Natural killer cell (primary cell): ENCODE measurements around the gene CYP27A1. TPM values are rescaled to one million over a fixed set of nuclear protein-coding genes. Genes with fewer than 3 reads are reported as not detected.

Source experiments
- ATAC-seq, 3 donors: fragments of 150-1000 bp in 2 of 3; fragments of 200-7000 bp in 1 of 3; cut with Tn5 transposase; 1 replicate in 1 of 3; 2 replicates in 2 of 3; pipeline ENCODE4 v1.10.0; 2021; ENCODE audit warnings: mild to moderate bottlenecking in 2 of 3, moderate library complexity in 2 of 3
- DNase-seq, 2 donors: peaks; one replicate each; pipeline versions ENCODE4 v3.0.0 to v3.0.0-alpha.2; 2013 to 2021; ENCODE audit warnings: mixed read lengths in 1 of 2
- H3K27ac ChIP-seq: one replicate; pipeline ENCODE4 v1.5.1; 2013; ENCODE audit warnings: mild to moderate bottlenecking, low read length
- H3K27me3 ChIP-seq: one replicate; pipeline ENCODE4 v1.6.1; 2013; ENCODE audit warnings: low read length; ENCODE audit not compliant: control insufficient read depth, insufficient read depth
- H3K36me3 ChIP-seq: one replicate; pipeline ENCODE4 v1.6.1; 2013; ENCODE audit warnings: low read length; ENCODE audit not compliant: control insufficient read depth, insufficient read depth
- H3K4me1 ChIP-seq: one replicate; pipeline ENCODE4 v1.6.1; 2013; ENCODE audit warnings: low read length; ENCODE audit not compliant: control insufficient read depth, insufficient read depth
- H3K4me3 ChIP-seq: one replicate; pipeline ENCODE4 v1.5.1; 2013; ENCODE audit warnings: low read length
- H3K9me3 ChIP-seq: one replicate; pipeline ENCODE4 v1.6.1; 2013; ENCODE audit warnings: low read length; ENCODE audit not compliant: control insufficient read depth, insufficient read depth
- H3K27ac Mint-ChIP-seq, 2 donors: one replicate each; pipeline ENCODE4 v1.8.0; 2022; ENCODE audit warnings: mild to moderate bottlenecking in 2 of 2, mixed read lengths in 2 of 2, moderate library complexity in 1 of 2
- H3K27me3 Mint-ChIP-seq, 2 donors: one replicate each; pipeline ENCODE4 v1.8.0; 2022; ENCODE audit warnings: low read depth in 2 of 2, mixed read lengths in 2 of 2
- H3K36me3 Mint-ChIP-seq: one replicate; pipeline ENCODE4 v1.8.0; 2022; ENCODE audit warnings: mixed read lengths
- H3K4me1 Mint-ChIP-seq, 2 donors: one replicate each; pipeline ENCODE4 v1.8.0; 2022; ENCODE audit warnings: mixed read lengths in 2 of 2
- H3K4me3 Mint-ChIP-seq: one replicate; pipeline ENCODE4 v1.8.0; 2022; ENCODE audit warnings: mild to moderate bottlenecking, moderate library complexity, mixed read lengths
- H3K9me3 Mint-ChIP-seq, 2 donors: one replicate each; pipeline ENCODE4 v1.8.0; 2022; ENCODE audit warnings: mixed read lengths in 2 of 2
- WGBS: methylation state at CpG from one replicate; pipeline ENCODE4 v1.1.7; 2013; ENCODE audit warnings: missing lambda C conversion rate; ENCODE audit not compliant: insufficient coverage; 5-methylcytosine and 5-hydroxymethylcytosine counted together
- intact Hi-C: fragments of 100-400 bp; cut with micrococcal nuclease; formaldehyde crosslinking; loops from one replicate; pipeline ENCODE4 v1.14.2; 2022
- total RNA-seq, 4 donors: library from RNA; stranded (reverse); fragments of 120-200 nt in 1 of 4; gene quantifications; one replicate each; pipeline versions ENCODE4 v1.2.3 to v1.2.4, GENCODE V29; 2013 to 2022
- TF ChIP-seq, protein P1 (sequence below): fragments of 200-600 bp; IDR thresholded peaks from one replicate; pipeline ENCODE4 v1.8.0; 2022; ENCODE audit warnings: antibody characterized with exemption

The CYP27A1 gene
- total RNA-seq, 3 donors from 2014 or later (not counting 1 experiment from before 2014, with no cell fraction given) = 0.61 to 1.6 TPM; not detected in 1

DNA sequence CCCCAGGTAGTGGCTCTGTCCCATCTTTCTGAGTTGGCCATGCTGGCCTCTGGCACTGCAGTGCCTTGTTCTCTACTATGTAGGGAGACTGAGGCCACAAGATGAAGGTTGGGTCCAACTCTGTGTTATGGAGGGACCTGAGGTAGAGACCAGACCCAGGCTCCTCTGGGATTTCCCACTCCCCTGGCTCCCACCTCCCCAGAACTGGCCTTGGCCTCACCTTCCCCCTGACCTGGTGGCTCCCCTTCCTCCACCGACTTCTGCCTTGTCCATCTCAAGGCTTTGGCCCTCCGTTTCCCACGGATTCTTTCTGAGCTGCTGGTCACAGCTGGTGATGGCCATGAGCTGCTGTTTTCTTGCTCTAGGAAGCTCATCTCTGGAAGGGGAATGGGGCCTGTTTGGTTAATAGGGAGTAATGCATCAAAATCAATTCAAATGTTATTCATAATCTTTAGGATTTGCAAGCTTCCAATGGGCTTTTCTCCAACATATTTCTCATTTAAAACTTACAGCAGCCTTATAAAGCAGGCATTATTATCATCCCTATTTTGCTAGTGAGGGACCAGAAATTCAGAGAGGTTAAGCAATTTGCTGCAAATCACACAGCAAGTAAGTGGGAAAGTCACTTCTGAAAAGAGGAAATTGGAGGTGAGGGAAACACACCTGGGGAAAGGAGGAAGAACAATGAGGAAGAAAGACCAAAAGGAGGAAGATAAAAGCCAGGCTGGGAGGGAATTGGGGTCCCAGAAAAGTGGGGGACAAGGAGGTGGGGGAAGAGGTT is 48.8 kb downstream of the CYP27A1 start:
- Mint-ChIP-seq H3K27ac (no peak overlapping the region), H3K9me3 (no peaks in the 10 kb centered on the region), H3K4me3 (no peak overlapping the region), H3K27me3 (peaks cover 27 to 30% of the 10 kb centered on the region in 2 donors), H3K36me3 (no peaks in the 10 kb centered on the region), H3K4me1 (no peaks in the 10 kb centered on the region)
- DNase-seq = no peak
- H3K4me1 ChIP-seq = no peaks in the 10 kb centered on the region
- ATAC-seq = no peak
- H3K9me3 ChIP-seq = no peaks in the 10 kb centered on the region
- intact Hi-C loops = no loop called here
- TF ChIP-seq, protein P1, sequence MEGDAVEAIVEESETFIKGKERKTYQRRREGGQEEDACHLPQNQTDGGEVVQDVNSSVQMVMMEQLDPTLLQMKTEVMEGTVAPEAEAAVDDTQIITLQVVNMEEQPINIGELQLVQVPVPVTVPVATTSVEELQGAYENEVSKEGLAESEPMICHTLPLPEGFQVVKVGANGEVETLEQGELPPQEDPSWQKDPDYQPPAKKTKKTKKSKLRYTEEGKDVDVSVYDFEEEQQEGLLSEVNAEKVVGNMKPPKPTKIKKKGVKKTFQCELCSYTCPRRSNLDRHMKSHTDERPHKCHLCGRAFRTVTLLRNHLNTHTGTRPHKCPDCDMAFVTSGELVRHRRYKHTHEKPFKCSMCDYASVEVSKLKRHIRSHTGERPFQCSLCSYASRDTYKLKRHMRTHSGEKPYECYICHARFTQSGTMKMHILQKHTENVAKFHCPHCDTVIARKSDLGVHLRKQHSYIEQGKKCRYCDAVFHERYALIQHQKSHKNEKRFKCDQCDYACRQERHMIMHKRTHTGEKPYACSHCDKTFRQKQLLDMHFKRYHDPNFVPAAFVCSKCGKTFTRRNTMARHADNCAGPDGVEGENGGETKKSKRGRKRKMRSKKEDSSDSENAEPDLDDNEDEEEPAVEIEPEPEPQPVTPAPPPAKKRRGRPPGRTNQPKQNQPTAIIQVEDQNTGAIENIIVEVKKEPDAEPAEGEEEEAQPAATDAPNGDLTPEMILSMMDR = no peak
- no peaks in the 10 kb centered on the region for H3K27me3 ChIP-seq
- H3K4me3 ChIP-seq = no peak overlapping the region
- no peak overlapping the region for H3K27ac ChIP-seq
- H3K36me3 ChIP-seq = no peaks in the 10 kb centered on the region
- WGBS = 81% methylated on average over 3 of the region's 3 CpGs

DNA sequence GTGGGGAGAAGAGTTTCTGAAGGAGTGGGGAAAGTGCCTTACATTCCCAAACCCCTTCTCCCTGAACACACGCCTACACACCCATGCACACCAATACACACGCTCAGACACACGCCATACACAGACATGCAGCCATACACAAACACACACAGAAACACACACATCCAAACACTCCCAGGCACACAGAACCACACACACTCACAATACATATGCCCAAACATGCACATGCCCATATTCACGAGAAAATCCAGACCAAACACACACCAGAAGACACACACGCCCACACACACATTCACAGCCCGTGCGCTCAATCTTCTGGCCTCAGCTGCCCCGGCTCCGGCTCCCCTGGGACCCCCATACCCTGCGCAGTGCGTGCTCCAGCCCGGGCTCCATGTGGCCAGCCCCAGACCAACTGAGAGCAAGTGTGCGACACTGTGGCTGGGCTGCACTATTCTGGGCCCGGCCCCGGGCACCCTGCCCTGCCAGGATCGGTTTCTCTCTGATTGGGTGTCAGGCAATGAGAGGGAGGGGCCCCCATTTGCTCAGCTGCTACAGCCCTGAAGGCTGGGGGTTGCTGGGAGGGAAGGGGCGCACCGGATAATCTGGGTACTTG is 49.5 kb downstream of the CYP27A1 start, which contains the start of gene PRKAG3:
TSS of gene PRKAG3 (minus strand) at position 426 of the 613 bp plus-strand sequence.
- Mint-ChIP-seq H3K27ac (no peak within 1 kb of the TSS), H3K36me3 (no peaks in the 10 kb centered on the region), H3K4me1 (no peaks in the 10 kb centered on the region), H3K9me3 (no peaks in the 10 kb centered on the region), H3K4me3 (no peak within 1 kb of the TSS), H3K27me3 (peaks cover 27 to 33% of the 10 kb centered on the region in 2 donors)
- H3K36me3 ChIP-seq = no peaks in the 10 kb centered on the region
- DNase-seq = no peak
- no peak for ATAC-seq
- no peaks in the 10 kb centered on the region for H3K4me1 ChIP-seq
- TF ChIP-seq, protein P1 = no peak
- intact Hi-C loops = no loop called here
- H3K4me3 ChIP-seq = no peak within 1 kb of the TSS
- no peaks in the 10 kb centered on the region for H3K9me3 ChIP-seq
- no peaks in the 10 kb centered on the region for H3K27me3 ChIP-seq
- no peak within 1 kb of the TSS for H3K27ac ChIP-seq
- WGBS = 79% methylated on average over 18 of the region's 18 CpGs

DNA sequence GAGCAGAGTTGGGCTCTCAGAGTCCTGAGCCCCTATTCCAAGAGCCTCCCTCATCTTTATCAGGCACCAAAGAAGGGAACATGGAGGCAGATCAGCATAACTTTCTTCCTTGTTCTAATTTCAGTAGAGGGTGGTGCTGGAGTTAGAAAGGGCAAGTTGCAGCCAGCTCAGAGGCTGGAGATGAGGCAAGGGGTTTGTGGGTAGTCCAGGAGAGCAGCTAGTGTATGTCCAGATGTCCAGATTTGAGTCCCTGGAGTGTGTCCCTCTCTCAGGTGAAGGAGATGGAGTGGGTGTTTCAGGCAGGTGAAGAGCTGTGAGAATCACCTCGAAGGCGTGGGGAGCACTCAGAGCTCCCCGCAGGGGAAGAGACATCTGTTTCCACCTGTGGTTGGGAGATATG is 50.1 kb downstream of the CYP27A1 start:
- H3K27ac Mint-ChIP-seq = no peak overlapping the region
- no peak overlapping the region for H3K4me3 ChIP-seq
- no peak overlapping the region for H3K27ac ChIP-seq
- H3K9me3 Mint-ChIP-seq = no peaks in the 10 kb centered on the region
- H3K4me1 ChIP-seq = no peaks in the 10 kb centered on the region
- 69% methylated on average over 3 of the region's 3 CpGs for WGBS
- no peaks in the 10 kb centered on the region for H3K36me3 Mint-ChIP-seq
- no peaks in the 10 kb centered on the region for H3K36me3 ChIP-seq
- ATAC-seq (no peak), DNase-seq (no peak)
- intact Hi-C loops = no loop called here
- no peaks in the 10 kb centered on the region for H3K4me1 Mint-ChIP-seq
- H3K27me3 ChIP-seq = no peaks in the 10 kb centered on the region
- TF ChIP-seq, protein P1 = no peak
- peaks cover 27 to 39% of the 10 kb centered on the region in 2 donors for H3K27me3 Mint-ChIP-seq
- H3K9me3 ChIP-seq = no peaks in the 10 kb centered on the region
- H3K4me3 Mint-ChIP-seq = no peak overlapping the region
